Stimulated activated CD8-positive, alpha-beta memory T cell treated with anti-CD3 and anti-CD28 coated beads, Interleukin-15, amount 100 ng/mL, for 48 hours (primary cell): ENCODE results near the gene ATN1.
A peak's percentile ranks its signal among the peaks of the same experiment; 100 is the strongest.
"Not testable (repeated sequence)": the region's sequence is repeated elsewhere in the genome, so short reads cannot be mapped to it uniquely, and the experiment has no call there.

Experiments used
- DNase-seq, 2 donors: peaks; one replicate each; pipeline ENCODE4 v3.0.0-alpha.2; 2020; ENCODE audit warnings: low read depth in 2 of 2

ATN1 gene

DNA sequence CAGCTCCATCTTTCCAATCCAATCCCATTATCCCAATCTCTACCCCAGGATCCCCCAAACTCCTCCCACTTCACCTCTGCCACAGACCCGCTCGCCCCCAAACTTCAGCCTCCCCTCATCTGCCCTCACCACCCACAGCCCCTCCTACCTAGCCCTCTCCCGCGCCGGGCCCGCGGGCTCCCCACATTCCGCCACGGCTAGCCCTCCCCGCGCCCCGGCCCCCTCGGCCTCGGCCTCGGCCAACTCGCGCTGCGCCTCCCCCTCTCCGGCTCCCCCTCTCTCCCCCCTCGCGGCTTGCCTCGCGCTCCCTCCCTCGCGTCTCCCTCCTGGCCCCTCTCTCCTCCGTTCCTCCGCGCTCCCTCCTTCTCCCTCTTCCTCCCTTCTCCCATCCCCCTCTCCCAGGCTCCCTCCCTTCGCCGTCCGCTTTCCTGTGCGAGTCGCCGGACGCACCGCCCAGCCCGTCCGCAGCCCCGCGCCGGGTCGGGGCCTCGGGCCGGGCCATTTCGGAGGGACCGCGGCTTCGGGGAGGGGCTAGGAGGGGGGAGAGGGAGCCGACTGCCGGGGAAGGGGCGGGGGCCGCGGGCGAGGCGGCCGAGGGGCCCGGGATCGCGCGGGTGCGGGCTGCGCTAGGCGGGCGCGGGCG lies at the start of gene ATN1:
Gene ATN1 (plus strand): TSS at position 581 of the 643 bp plus-strand sequence. CDS start 6,043 bp downstream, outside the sequence.
- no peak for DNase-seq

- not testable (repeated sequence) for DNase-seq
These were observed 47.9 kb upstream of the ATN1 start for GRCh38 chr12:6879824-6880223.

DNA sequence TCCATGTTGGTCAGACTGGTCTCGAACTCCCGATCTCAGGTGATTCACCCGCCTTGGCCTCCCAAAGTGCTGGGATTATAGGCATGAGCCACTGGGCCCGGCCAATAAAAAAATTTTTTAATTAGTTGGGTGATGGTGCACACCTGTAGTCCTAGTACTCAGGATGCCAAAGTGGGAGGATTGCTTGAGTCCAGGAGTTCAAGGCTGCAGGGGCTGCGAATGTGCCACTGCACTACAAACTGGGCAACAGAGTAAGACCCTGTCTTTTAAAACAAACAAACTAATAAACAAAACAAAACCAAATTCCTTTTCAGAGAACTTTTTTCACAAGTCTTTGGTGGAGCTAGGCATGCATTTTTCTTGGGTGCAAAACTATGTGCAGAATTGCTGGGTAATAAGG lies 44.5 kb upstream of the ATN1 start:
- DNase-seq = no peak

DNA sequence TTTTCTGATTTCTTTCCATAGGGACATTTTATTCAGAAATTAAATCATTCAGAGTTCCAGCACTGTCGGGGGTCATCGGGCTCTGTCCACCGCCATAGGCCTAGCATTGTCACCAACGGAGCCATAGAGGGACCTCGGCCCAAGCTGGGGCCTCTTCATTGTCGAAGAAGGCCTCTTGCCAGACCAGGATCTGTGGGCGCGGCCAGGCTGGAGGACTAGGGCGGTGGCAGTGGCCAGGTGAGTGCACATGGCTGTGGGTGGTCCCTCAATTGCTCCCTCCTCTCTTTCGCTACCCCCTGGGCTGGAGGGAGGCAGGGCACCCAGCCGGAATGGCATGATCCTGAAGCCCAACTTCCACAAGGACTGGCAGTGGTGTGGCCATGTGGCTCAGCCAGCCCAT lies 44.1 kb upstream of the ATN1 start:
- DNase-seq = no peak

GRCh38 chr12:6884539-6884938 lies 43.2 kb upstream of the ATN1 start:
- no peak for DNase-seq

GRCh38 chr12:6886206-6886999 lies 41.4 kb upstream of the ATN1 start:
- DNase-seq = not testable (repeated sequence)

DNA sequence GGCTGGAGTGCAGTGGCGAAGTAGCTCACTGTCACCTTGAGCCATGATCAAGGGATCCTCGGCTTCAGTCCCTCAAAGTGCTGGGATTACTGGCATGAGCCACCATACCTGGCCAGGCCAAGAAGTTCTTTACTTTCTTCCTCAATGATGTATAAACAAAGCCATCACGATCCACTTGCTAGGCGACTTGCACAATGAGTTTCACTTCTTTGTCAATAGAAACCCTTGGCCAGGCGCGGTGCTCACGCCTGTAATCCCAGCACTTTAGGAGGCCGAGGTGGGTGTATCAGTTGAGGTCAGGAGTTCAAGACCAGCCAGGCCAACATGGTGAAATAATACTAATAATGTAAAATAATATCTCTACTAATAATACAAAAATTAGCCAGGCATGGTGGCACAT lies 40.3 kb upstream of the ATN1 start:
- DNase-seq = no peak

GRCh38 chr12:6888360-6888759 lies 39.4 kb upstream of the ATN1 start:
- no peak for DNase-seq

GRCh38 chr12:6888794-6889193 lies 39.0 kb upstream of the ATN1 start:
- not testable (repeated sequence) for DNase-seq

DNA sequence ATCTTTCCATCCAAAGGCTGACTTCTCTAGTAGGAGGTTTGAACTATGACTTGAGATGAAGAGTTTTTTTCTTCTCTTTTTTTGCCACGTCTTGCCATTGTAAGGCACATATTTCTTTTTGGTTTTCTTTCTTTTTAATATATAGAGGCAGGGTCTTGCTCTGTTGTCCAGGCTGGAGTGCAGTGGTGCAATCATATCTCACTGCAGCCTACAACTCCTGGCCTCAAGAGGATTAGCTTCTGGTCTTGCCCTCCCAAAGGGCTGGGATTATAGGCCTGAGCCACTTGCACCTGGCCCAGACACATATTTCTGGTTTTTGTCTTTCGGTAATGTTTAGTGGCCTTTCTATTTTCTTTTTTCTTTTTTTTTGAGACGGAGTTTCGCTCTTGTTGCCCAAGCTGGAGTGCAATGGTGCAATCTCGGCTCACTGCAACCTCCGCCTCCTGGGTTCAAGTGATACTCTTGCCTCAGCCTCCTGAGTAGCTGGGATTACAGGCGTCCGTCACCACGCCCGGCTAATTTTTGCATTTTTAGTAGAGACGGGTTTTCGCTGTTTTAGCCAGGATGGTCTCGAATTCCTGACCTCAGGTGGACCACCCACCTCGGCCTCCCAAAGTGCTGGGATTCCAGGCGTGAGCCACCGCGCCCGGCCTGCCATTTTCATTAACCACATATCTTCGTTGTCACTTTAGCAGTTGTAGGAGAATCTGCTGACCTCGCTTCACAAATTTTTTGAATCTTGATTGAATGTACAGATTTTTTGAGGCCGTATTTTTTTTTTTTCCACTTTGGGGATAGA lies 37.8 kb upstream of the ATN1 start:
- not testable (repeated sequence) for DNase-seq

DNA sequence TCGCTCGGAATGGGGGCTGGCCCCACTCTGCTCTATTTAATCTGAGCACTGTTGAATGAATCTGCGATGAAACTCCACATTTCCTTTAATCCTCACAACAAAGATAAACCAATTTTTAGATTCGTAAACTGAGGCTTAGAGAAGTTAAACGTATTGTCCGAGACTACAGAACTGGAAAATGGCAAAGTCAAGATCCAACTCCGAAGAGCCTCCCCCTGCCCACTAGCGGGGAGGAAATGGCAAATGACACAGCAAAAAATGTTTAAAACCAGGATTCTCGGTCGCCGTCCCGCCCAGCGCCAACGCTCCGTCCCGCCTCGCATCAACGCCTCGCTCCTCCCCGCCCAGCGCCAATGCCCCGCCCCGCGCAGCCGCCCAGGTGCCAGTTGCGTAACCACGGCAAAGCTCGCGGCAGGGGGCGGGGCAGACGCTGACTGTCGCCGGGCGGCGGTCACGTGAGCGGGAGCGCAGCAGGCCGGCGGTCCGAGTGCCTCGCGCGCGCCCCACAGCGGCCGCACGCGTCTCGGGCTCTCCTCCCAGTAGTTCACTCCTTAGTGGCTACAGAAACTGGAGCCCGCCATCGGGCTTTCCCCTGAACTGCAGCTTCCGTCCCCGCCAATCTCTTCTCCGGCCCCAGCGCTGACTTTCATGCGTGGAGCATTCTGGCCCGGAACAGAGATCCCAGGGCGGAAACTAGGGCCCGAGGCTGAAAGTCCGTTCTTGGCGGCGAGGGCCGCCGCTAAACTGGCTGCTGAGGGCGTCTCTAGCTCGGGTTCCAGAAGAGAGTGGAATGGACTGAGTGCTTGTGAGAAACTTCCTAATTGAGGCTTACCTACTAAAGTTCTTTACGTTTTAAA lies 36.7 kb upstream of the ATN1 start:
- peak; percentile 97 to 99 for DNase-seq

DNA sequence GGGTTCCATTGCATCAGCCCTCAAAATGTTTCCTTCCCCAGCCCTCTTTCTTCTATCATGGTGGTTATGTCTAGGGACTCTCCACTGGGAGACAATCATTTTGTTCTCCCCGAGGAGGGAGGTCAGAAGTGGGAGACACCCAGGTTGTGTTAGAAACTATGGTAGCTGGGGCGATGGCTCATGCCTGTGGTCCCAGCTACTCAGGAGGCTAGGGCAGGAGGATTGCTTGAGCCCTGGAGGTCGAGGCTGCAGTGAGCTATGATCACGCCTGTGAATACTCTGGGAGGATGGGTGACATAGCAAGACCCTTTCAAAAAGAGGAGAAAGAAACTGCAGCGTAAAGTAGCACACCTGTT lies 36.1 kb upstream of the ATN1 start:
- DNase-seq = no peak

GRCh38 chr12:6892683-6893082 lies 35.1 kb upstream of the ATN1 start:
- not testable (repeated sequence) for DNase-seq

DNA sequence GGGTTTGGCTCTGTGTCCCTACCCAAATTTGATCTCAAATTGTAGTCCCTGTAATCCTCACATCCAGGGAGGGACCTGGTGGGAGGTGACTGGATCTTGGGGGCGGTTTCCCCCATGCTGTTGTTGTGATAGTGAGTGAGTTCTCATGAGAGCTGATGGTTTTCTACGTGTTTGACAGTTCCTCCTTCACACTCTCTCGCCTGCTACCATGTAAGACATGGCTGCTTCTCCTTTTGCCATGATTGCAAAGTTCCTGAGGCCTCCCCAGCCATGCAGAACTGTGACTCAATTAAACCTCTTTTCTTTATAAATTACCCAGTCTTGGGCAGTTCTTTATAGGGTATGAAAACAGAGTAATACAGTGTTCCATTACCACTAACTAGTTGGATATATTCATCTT lies 33.4 kb upstream of the ATN1 start:
- DNase-seq = no peak

GRCh38 chr12:6896846-6897435 lies 30.8 kb upstream of the ATN1 start:
- no peak for DNase-seq

GRCh38 chr12:6899427-6899826 lies 28.3 kb upstream of the ATN1 start:
- DNase-seq = no peak

GRCh38 chr12:6899837-6900519 lies 27.8 kb upstream of the ATN1 start:
- DNase-seq = no peak

DNA sequence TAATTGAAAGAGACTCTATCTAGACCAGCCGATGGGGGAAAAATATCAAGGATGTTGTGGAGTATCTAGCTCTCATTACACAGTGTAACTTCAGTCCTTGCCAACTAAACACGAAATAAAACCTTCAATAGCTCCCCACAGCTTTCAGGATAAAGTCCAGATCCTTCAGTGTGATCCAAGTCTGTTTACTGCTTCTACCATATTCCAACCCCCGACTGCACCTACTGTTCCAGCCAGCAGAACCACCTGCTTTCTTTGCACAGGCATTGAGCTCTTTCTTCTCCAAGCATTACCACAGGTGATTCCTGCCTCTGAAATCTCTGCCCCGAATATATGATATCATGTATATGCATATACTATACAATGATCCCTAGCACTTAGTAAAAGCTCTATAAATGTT lies 25.3 kb upstream of the ATN1 start:
- DNase-seq = no peak

DNA sequence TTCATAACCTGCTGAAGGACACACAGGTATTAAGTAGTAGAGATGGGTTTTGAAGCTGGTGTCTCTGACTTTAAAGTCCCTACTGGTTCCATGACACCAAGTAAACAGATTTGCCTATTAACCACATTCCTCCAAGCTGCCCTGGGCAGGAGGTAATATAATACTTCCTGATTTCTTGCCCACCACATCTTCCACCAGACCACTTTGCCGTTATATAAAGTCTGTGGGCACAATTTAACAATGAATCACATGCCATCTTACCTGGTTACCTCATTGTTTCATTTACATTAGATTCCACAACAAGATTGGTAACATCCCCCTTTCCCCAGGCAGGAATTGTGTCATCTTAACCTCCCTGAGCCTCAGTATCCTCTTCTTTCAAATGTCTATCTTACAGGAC lies 24.0 kb upstream of the ATN1 start:
- DNase-seq = no peak
